GM19023 (cell line): Measurements from ENCODE around the gene FKBP9.

ENCODE experiments used
- ATAC-seq: cut with Tn5 transposase; IDR thresholded peaks from one replicate; pipeline ENCODE4 v1.9.1; 2021; ENCODE audit warnings: mild to moderate bottlenecking, moderate library complexity; ENCODE audit not compliant: unreplicated experiment

Gene FKBP9

GRCh38 chr7:33054261-33054964, 97.2 kb downstream of the FKBP9 start:
- ATAC-seq, result no peak

GRCh38 chr7:33055158-33055557, 97.9 kb downstream of the FKBP9 start:
- ATAC-seq, result no peak
